OCI-LY3 (cell line): Measurements from ENCODE around the gene SSX4B.
"Not testable (repeated sequence)": the region's sequence is repeated elsewhere in the genome, so short reads cannot be mapped to it uniquely, and the experiment has no call there.

ENCODE experiments used
- H2AFZ ChIP-seq: fragments of 200-600, 300-600 bp; shearing (Covaris generic); 2 replicates; pipeline ENCODE4 v1.6.0; 2014; ENCODE audit warnings: antibody characterized with exemption, low read depth, low read length
- H3K27ac ChIP-seq: fragments of 200-600, 300-600 bp; sonication (generic); 2 replicates; pipeline ENCODE4 v1.5.1; 2014; ENCODE audit warnings: mild to moderate bottlenecking, low read length, moderate library complexity, mixed read lengths
- H3K27me3 ChIP-seq: fragments of 200-600, 300-600 bp; sonication (generic); 2 replicates; pipeline ENCODE4 v1.6.1; 2014; ENCODE audit warnings: low read depth, low read length, mixed read lengths
- H3K36me3 ChIP-seq: fragments of 200-600, 300-600 bp; sonication (generic); replicated peaks from 2 replicates; pipeline ENCODE3; 2014; ENCODE audit warnings: low read depth, low read length, mixed read lengths
- H3K4me1 ChIP-seq: fragments of 300-600, 200-600 bp; sonication (generic); 2 replicates; pipeline ENCODE4 v1.6.1; 2014; ENCODE audit warnings: low read length, mixed read lengths
- H3K4me2 ChIP-seq: fragments of 200-600, 300-600 bp; sonication (generic); 2 replicates; pipeline ENCODE4 v1.6.1; 2014; ENCODE audit warnings: low read length, mixed read lengths
- H3K4me3 ChIP-seq: fragments of 300-600, 200-600 bp; sonication (generic); 2 replicates; pipeline ENCODE4 v1.5.1; 2014; ENCODE audit warnings: antibody characterized with exemption, mild to moderate bottlenecking, low read length, moderate library complexity
- H3K79me2 ChIP-seq: fragments of 300-600, 200-600 bp; shearing (Covaris generic); 2 replicates; pipeline ENCODE4 v1.6.1; 2014; ENCODE audit warnings: mild to moderate bottlenecking, low read length, mixed read lengths
- H3K9ac ChIP-seq: fragments of 300-600, 200-600 bp; shearing (Covaris generic); 2 replicates; pipeline ENCODE4 v1.6.0; 2014; ENCODE audit warnings: mild to moderate bottlenecking, low read length, moderate library complexity
- H3K9me3 ChIP-seq: fragments of 200-600, 300-600 bp; shearing (Covaris generic); 2 replicates; pipeline ENCODE4 v1.6.1; 2014; ENCODE audit warnings: low read length, mixed read lengths; ENCODE audit not compliant: insufficient read depth
- H4K20me1 ChIP-seq: fragments of 200-600, 300-600 bp; sonication (generic); 2 replicates; pipeline ENCODE4 v1.6.1; 2016; ENCODE audit warnings: low read length, mixed read lengths; ENCODE audit not compliant: insufficient read depth

The SSX4B gene

GRCh38 chrX:48427027-48427716 lies 15.4 kb upstream of the SSX4B start:
- not testable (repeated sequence) for H3K27me3 ChIP-seq, H3K4me3 ChIP-seq, H3K27ac ChIP-seq, H3K9ac ChIP-seq, H3K36me3 ChIP-seq, H3K79me2 ChIP-seq, H3K4me1 ChIP-seq, H4K20me1 ChIP-seq, H3K4me2 ChIP-seq, H2AFZ ChIP-seq, H3K9me3 ChIP-seq

DNA sequence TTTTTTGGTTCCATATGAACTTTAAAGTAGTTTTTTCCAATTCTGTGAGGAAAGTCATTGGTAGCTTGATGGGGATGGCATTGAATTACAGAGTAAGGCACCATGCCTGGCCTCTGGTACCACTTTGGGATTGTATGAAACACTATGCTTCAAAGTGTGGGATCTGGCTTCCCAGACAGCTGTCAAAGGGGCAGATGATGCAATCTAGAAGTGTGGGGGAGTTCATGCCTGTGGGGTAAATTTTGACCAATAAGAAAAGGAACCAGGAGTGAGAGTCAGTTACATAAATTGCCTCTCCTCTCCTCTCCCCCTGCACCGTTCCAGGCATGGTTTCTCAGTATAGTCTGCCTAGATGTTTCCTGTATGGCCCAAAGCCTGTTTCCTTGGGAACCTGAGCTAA lies 13.9 kb downstream of the SSX4B start:
- not testable (repeated sequence) for H3K9me3 ChIP-seq, H3K27ac ChIP-seq, H3K79me2 ChIP-seq, H3K27me3 ChIP-seq, H3K36me3 ChIP-seq, H4K20me1 ChIP-seq, H3K4me2 ChIP-seq, H3K9ac ChIP-seq, H3K4me3 ChIP-seq, H3K4me1 ChIP-seq, H2AFZ ChIP-seq

GRCh38 chrX:48396931-48397330 lies 14.8 kb downstream of the SSX4B start:
- H3K27me3 ChIP-seq: not testable (repeated sequence)

GRCh38 chrX:48383239-48383638 lies 28.5 kb downstream of the SSX4B start, which contains the start of gene SSX4:
Gene SSX4, plus strand, starts transcription at chrX:48383539. Its CDS starts 515 bp downstream, at chrX:48384054.
- not testable (repeated sequence) for H3K27ac ChIP-seq, H3K4me2 ChIP-seq, H3K4me3 ChIP-seq, H3K4me1 ChIP-seq, H2AFZ ChIP-seq, H3K36me3 ChIP-seq, H4K20me1 ChIP-seq, H3K79me2 ChIP-seq, H3K9ac ChIP-seq, H3K27me3 ChIP-seq, H3K9me3 ChIP-seq

More at GRCh38 chrX:48396931-48397330, 14.8 kb downstream of the SSX4B start:
- not testable (repeated sequence) for H3K36me3 ChIP-seq, H4K20me1 ChIP-seq, H3K27ac ChIP-seq, H3K4me3 ChIP-seq, H2AFZ ChIP-seq, H3K9ac ChIP-seq, H3K79me2 ChIP-seq, H3K4me2 ChIP-seq, H3K4me1 ChIP-seq, H3K9me3 ChIP-seq

DNA sequence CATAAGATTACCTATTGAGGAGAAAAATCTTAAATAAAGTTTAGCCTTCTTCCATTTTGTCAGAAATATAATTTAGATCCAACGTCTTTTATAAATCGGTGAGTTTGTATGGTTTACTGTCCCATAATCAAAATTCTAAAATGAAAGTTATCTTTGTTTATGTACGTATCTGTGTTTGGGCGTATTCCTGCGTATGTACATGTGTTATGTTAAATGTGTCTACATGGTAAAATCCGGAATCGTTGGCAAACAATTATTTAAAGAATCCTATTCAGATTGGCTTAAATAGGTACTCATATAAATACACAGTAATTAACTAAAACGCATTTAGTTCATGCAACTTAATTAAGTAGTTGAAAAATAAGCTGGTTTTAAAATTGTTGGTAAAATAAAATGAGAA lies 41.4 kb downstream of the SSX4B start:
- H3K9me3 ChIP-seq, H3K4me1 ChIP-seq, H3K9ac ChIP-seq, H3K27me3 ChIP-seq, H2AFZ ChIP-seq, H3K4me3 ChIP-seq, H3K27ac ChIP-seq, H3K79me2 ChIP-seq, H4K20me1 ChIP-seq, H3K4me2 ChIP-seq, H3K36me3 ChIP-seq: not testable (repeated sequence)

DNA sequence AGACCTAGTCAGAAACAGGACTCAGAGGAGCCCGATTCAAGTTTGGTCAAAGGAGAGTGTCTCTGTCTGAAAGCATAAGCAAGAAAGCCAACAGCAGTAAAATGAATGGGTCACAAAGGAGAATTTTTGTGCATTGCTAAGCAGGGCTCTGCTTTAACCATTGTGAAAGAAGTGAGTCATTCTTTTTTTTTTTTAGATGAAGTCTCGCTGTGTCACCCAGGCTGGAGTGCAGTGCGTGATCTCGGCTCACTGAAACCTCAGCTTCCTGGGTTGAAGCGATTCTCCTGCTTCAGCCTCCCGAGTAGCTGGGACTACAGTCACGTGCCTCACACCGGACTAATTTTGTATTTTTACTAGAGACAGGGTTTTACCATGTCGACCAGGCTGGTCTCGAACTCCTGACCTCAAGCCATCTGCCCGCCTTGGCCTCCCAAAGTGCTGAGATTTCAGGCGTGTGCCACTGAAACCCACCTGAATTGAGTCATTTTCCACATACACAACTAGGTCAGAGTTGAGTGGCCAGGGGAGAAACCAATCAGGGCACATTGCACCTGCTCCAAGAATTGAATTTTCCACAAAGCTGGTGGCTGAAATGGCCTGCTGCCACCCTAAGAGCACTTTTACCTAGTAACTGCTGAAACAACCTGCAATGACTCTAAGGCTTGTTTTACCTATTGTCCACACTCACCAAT lies 43.9 kb downstream of the SSX4B start:
- H4K20me1 ChIP-seq, H3K4me2 ChIP-seq, H3K9me3 ChIP-seq, H3K9ac ChIP-seq, H3K4me3 ChIP-seq, H3K27ac ChIP-seq, H2AFZ ChIP-seq, H3K36me3 ChIP-seq, H3K79me2 ChIP-seq, H3K4me1 ChIP-seq, H3K27me3 ChIP-seq: not testable (repeated sequence)

- H3K9me3 ChIP-seq, H3K79me2 ChIP-seq, H3K36me3 ChIP-seq, H2AFZ ChIP-seq, H3K27ac ChIP-seq, H4K20me1 ChIP-seq, H3K4me3 ChIP-seq, H3K27me3 ChIP-seq, H3K4me2 ChIP-seq, H3K9ac ChIP-seq, H3K4me1 ChIP-seq: not testable (repeated sequence)
These were observed 52.5 kb downstream of the SSX4B start for GRCh38 chrX:48359281-48359680.
